Fibroblast of lung (primary cell): ENCODE data around the gene NXPE3. TPM values are rescaled to one million over a fixed set of nuclear protein-coding genes. Genes with fewer than 3 reads are reported as not detected.

Experiments
- DNase-seq, 2 donors: peaks; one replicate each; pipeline versions ENCODE4 v3.0.0 to v3.0.0-alpha.2; 2010; ENCODE audit warnings: low read depth in 2 of 2
- H2AFZ ChIP-seq: 2 replicates; pipeline ENCODE4 v1.5.1; 2012; ENCODE audit warnings: low read length, control low read depth, inconsistent platforms
- H3K27ac ChIP-seq: 2 replicates; pipeline ENCODE4 v1.5.1; 2011; ENCODE audit warnings: low read length, control low read depth; ENCODE audit not compliant: insufficient read depth
- H3K27me3 ChIP-seq: 2 replicates; pipeline ENCODE4 v1.5.1; 2011; ENCODE audit warnings: mild to moderate bottlenecking, low read length; ENCODE audit not compliant: control insufficient read depth, insufficient read depth
- H3K36me3 ChIP-seq: 2 replicates; pipeline ENCODE4 v1.5.1; 2011; ENCODE audit warnings: low read length; ENCODE audit not compliant: control insufficient read depth, insufficient read depth
- H3K4me1 ChIP-seq: 2 replicates; pipeline ENCODE4 v1.5.1; 2011; ENCODE audit warnings: low read length; ENCODE audit not compliant: control insufficient read depth, insufficient read depth; ENCODE audit errors: extremely low read depth
- H3K4me2 ChIP-seq: 2 replicates; pipeline ENCODE4 v1.5.1; 2011; ENCODE audit warnings: low read length, control low read depth; ENCODE audit not compliant: insufficient read depth; ENCODE audit errors: extremely low read depth
- H3K4me3 ChIP-seq, 4 experiments: fragments of 200-600 bp in 1 of 4; sonication (generic) in 1 of 4; replicated peaks in 1 of 4; 2 replicates each; pipeline ENCODE4 v1.5.1; 2011 to 2016; ENCODE audit warnings: low read length in 4 of 4, low read depth in 3 of 4, mild to moderate bottlenecking in 3 of 4, control low read depth in 2 of 4, inconsistent platforms in 1 of 4, mixed read lengths in 1 of 4; ENCODE audit not compliant: insufficient read depth in 1 of 4; ENCODE audit errors: control extremely low read depth in 1 of 4
- H3K79me2 ChIP-seq: 2 replicates; pipeline ENCODE4 v1.5.1; 2012; ENCODE audit warnings: mild to moderate bottlenecking, low read length, inconsistent platforms; ENCODE audit not compliant: control insufficient read depth, insufficient read depth
- H3K9ac ChIP-seq: 2 replicates; pipeline ENCODE4 v1.5.1; 2011; ENCODE audit warnings: mild to moderate bottlenecking, low read length, control low read depth; ENCODE audit not compliant: insufficient read depth
- H3K9me3 ChIP-seq: 2 replicates; pipeline ENCODE4 v1.5.1; 2012; ENCODE audit warnings: low read depth, low read length; ENCODE audit not compliant: control insufficient read depth, insufficient read depth
- H4K20me1 ChIP-seq: 2 replicates; pipeline ENCODE4 v1.5.1; 2011; ENCODE audit warnings: low read length; ENCODE audit not compliant: control insufficient read depth, insufficient read depth; ENCODE audit errors: extremely low read depth
- EZH2 ChIP-seq: IDR thresholded peaks from 2 replicates; pipeline ENCODE4 v1.5.1; 2012; ENCODE audit warnings: low read length, control low read depth, mild to moderate bottlenecking; ENCODE audit errors: missing control alignments
- polyA plus RNA-seq, 2 donors: library from polyadenylated mRNA; depleted of rRNA in 1 of 2; stranded (reverse) in 1 of 2; unstranded in 1 of 2; fragments of >200 nt; gene quantifications; 2 replicates each; pipeline ENCODE4 v1.2.1, GENCODE V29; 2011 to 2012; ENCODE audit warnings: missing spikeins in 1 of 2
- total RNA-seq: library from RNA; depleted of rRNA; stranded (reverse); fragments of >200 nt; gene quantifications from 2 replicates; pipeline ENCODE4 v1.2.1, GENCODE V29; 2014
- TF ChIP-seq, protein P1 (sequence below), 2 donors: IDR thresholded peaks in 1 of 2; conservative IDR thresholded peaks in 1 of 2; 1 replicate in 1 of 2; 2 replicates in 1 of 2; pipeline ENCODE4 v1.5.1; 2011 to 2012; ENCODE audit warnings: low read length in 2 of 2, control low read depth in 1 of 2, inconsistent platforms in 1 of 2, low read depth in 1 of 2, mild to moderate bottlenecking in 1 of 2

NXPE3 gene
- total and polyA plus RNA-seq, 2 donors (not counting 1 experiment from before 2014, with no cell fraction given) = 26.9 to 27.9 TPM

DNA sequence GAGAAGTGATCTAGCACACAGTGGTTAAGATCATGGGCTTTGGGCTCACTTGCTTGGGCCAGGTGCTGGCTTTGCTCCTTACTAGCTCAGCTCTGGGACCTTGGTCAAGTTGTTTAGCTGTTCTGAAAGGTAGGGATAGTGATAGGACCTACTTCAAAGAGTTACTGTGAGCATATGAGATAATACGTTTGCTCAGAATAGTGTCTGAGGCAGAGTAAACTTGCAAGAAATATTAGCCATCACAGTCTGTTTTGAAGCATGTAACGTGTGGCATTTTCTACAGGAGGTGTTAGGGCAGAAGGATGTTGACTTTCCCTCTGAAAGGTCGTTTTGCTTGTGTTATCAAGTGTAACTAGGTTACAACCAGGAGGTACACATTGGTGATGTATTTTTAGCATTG lies 35.8 kb downstream of the NXPE3 start:
- no peaks in the 10 kb centered on the region for H3K36me3 ChIP-seq
- H3K4me1 ChIP-seq = peaks cover under 1% of the 10 kb centered on the region
- H3K4me3 ChIP-seq = no peak overlapping the region
- DNase-seq = no peak
- H2AFZ ChIP-seq = no peak overlapping the region
- H3K79me2 ChIP-seq = no peaks in the 10 kb centered on the region
- no peak overlapping the region for H3K4me2 ChIP-seq
- H3K9ac ChIP-seq = no peak overlapping the region
- no peaks in the 10 kb centered on the region for H3K9me3 ChIP-seq
- H4K20me1 ChIP-seq = no peaks in the 10 kb centered on the region
- no peak for TF ChIP-seq EZH2
- TF ChIP-seq, protein P1, sequence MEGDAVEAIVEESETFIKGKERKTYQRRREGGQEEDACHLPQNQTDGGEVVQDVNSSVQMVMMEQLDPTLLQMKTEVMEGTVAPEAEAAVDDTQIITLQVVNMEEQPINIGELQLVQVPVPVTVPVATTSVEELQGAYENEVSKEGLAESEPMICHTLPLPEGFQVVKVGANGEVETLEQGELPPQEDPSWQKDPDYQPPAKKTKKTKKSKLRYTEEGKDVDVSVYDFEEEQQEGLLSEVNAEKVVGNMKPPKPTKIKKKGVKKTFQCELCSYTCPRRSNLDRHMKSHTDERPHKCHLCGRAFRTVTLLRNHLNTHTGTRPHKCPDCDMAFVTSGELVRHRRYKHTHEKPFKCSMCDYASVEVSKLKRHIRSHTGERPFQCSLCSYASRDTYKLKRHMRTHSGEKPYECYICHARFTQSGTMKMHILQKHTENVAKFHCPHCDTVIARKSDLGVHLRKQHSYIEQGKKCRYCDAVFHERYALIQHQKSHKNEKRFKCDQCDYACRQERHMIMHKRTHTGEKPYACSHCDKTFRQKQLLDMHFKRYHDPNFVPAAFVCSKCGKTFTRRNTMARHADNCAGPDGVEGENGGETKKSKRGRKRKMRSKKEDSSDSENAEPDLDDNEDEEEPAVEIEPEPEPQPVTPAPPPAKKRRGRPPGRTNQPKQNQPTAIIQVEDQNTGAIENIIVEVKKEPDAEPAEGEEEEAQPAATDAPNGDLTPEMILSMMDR (conservative IDR thresholded peaks at IDR 0.05 in 1 of 2, IDR thresholded peaks at IDR 0.05 in 1 of 2; ENCODE audit: low read depth in 1 of 2, low read length in 2 of 2) = no peak
- H3K27ac ChIP-seq = no peak overlapping the region
- no peaks in the 10 kb centered on the region for H3K27me3 ChIP-seq

DNA sequence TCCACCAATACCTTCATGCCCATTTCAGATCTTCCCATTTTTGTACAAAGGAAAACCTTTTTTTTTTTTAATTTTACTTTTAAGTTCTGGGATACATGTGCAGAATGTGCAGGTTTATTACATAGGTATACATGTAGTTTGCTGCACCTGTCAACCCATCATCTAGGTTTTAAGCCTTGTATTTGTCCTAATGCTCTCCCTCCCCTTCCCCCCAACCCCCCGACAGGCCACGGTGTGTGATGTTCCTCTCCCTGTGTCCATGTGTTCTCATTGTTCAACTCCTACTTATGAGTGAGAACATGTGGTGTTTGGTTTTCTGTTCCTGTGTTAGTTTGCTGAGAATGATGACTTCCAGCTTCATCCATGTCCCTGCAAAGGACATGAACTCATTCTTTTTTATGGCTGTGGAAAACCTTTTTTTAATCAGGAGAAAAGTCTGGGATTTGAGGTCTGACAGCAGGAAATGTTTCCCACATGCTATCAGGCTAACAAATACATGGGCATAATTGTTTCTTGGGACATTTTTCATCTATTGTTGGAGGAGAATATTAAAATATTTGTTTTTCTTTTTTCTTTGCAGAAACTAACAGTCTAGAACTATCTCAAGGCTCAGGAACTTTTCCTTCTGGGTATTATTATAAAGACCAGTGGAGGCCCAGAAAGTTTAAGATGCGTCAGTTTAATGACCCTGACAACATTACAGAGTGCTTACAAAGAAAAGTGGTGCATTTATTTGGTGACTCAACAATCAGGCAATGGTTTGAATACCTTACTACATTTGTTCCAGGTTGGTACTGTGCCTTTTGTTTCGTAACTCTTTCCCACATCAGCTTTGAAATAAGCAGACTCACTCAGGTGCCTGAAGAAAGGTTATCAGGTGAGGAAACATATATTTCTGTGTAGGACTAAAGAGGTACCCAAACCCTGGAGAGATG lies 37.5 kb downstream of the NXPE3 start:
- H2AFZ ChIP-seq = no peak overlapping the region
- no peaks in the 10 kb centered on the region for H3K79me2 ChIP-seq
- H3K27ac ChIP-seq = no peak overlapping the region
- H3K4me3 ChIP-seq = no peak overlapping the region
- no peaks in the 10 kb centered on the region for H3K9me3 ChIP-seq
- no peak overlapping the region for H3K4me2 ChIP-seq
- peaks cover 2% of the 10 kb centered on the region for H3K36me3 ChIP-seq
- no peak overlapping the region for H3K9ac ChIP-seq
- peak in 1 of 2 donors; percentile 42 for DNase-seq
- no peaks in the 10 kb centered on the region for H4K20me1 ChIP-seq
- no peaks in the 10 kb centered on the region for H3K27me3 ChIP-seq
- TF ChIP-seq, protein P1 (conservative IDR thresholded peaks at IDR 0.05 in 1 of 2, IDR thresholded peaks at IDR 0.05 in 1 of 2; ENCODE audit: low read depth in 1 of 2, low read length in 2 of 2) = no peak
- no peak for TF ChIP-seq EZH2
- H3K4me1 ChIP-seq = no peaks in the 10 kb centered on the region

DNA sequence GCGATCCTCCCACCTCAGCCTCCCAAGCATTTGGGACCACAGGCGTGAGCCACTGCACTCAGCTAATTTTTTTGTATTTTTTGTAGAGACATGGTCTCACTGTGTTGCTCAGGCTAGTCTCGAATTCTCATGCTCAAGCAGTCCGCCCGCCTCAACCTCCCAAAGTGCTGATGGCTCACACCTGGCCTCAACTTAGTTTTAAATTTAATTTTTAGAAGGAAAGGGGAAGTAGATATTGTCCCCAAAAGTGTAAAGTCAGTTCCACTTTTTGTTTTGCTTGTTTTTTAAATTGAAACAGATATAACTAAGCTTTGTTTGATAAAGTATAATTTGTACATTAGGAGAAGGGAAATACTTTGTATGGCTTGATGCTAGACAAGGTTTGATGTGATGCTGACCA lies 39.0 kb downstream of the NXPE3 start:
- TF ChIP-seq, protein P1 (conservative IDR thresholded peaks at IDR 0.05 in 1 of 2, IDR thresholded peaks at IDR 0.05 in 1 of 2; ENCODE audit: low read depth in 1 of 2, low read length in 2 of 2) = no peak
- TF ChIP-seq EZH2 = no peak

More for the DNA sequence above, 39.0 kb downstream of the NXPE3 start:
- Histone ChIP-seq H3K4me1 (no peaks in the 10 kb centered on the region), H3K9me3 (no peaks in the 10 kb centered on the region), H2AFZ (no peak overlapping the region), H3K27me3 (no peaks in the 10 kb centered on the region), H4K20me1 (no peaks in the 10 kb centered on the region), H3K4me2 (no peak overlapping the region), H3K79me2 (no peaks in the 10 kb centered on the region), H3K27ac (no peak overlapping the region), H3K9ac (no peak overlapping the region), H3K36me3 (peaks cover 2% of the 10 kb centered on the region), H3K4me3 (no peak overlapping the region)
- DNase-seq = no peak
